H1 (cell line): ENCODE data around the gene CACNA1E.

Source experiments
- BRCA1 ChIP-seq: IDR thresholded peaks from 2 replicates; pipeline ENCODE4 v1.6.1; 2012; ENCODE audit warnings: low read depth, low read length, improper control_type of control experiment
- EZH2 ChIP-seq: fragments of 200-600 bp; sonication (generic); IDR thresholded peaks from 2 replicates; pipeline ENCODE4 v1.7.1; 2012; ENCODE audit warnings: low read depth, mild to moderate bottlenecking, moderate library complexity, low read length, inconsistent platforms; ENCODE audit not compliant: severe bottlenecking
- GABPA ChIP-seq: IDR thresholded peaks from 2 replicates; pipeline ENCODE4 v1.6.1; 2011; ENCODE audit warnings: mild to moderate bottlenecking, low read length, moderate library complexity, borderline replicate concordance; ENCODE audit not compliant: insufficient read depth
- PHF8 ChIP-seq: fragments of 200-600 bp; sonication (generic); conservative IDR thresholded peaks from 2 replicates; pipeline ENCODE4 v1.7.1; 2012; ENCODE audit warnings: low read depth, mild to moderate bottlenecking, inconsistent platforms, low read length, moderate library complexity
- POLR2A ChIP-seq, 2 experiments: IDR thresholded peaks; 1 replicate in 1 of 2; 2 replicates in 1 of 2; pipeline ENCODE4 v1.6.1; 2011; ENCODE audit warnings: low read depth in 2 of 2, low read length in 2 of 2, mild to moderate bottlenecking in 2 of 2; ENCODE audit errors: control extremely low read depth in 1 of 2
- SIX5 ChIP-seq: IDR thresholded peaks from 2 replicates; pipeline ENCODE4 v1.6.1; 2011; ENCODE audit warnings: mild to moderate bottlenecking, low read depth, low read length
- TAF1 ChIP-seq: IDR thresholded peaks from 2 replicates; pipeline ENCODE4 v1.6.1; 2011; ENCODE audit warnings: mild to moderate bottlenecking, low read depth, low read length
- TBP ChIP-seq: IDR thresholded peaks from 2 replicates; pipeline ENCODE4 v1.6.1; 2011; ENCODE audit warnings: low read depth, low read length, improper control_type of control experiment
- TF ChIP-seq, protein P1 (sequence below), 3 experiments: IDR thresholded peaks; 1 replicate in 2 of 3; 2 replicates in 1 of 3; pipeline versions ENCODE4 v1.5.1 to v1.6.1; 2011; ENCODE audit warnings: low read length in 3 of 3, mild to moderate bottlenecking in 3 of 3, inconsistent platforms in 2 of 3, low read depth in 1 of 3, moderate library complexity in 1 of 3; ENCODE audit not compliant: insufficient read depth in 1 of 3; ENCODE audit errors: control extremely low read depth in 1 of 3
- TF ChIP-seq, protein P2 (sequence below): IDR thresholded peaks from 2 replicates; pipeline ENCODE4 v1.6.1; 2011; ENCODE audit warnings: low read depth, mild to moderate bottlenecking, low read length; ENCODE audit not compliant: insufficient read depth

DNA sequence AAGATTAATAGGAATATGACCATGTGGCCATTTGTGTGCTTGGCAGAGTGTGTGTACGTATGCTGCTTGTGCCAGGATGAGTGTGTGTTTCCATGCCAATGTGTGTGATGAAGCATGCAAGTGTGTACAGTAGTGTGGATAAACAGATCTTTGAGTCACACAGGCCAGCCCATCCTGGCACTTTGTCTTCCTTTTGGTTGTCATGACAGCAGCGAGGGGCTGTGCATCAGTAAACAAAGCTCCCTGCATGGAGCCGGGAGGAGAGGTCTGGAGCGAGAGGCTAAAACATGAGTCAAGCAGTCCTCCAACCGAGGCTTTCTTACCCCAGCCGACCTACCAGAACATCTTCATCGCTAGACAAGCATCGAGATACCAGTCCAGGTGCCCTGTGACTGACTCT is 221.2 kb downstream of the CACNA1E start:
- no peak for TF ChIP-seq POLR2A (IDR thresholded peaks at IDR 0.05; ENCODE audit: control extremely low read depth in 1 of 2, low read depth in 2 of 2, low read length in 2 of 2)
- TF ChIP-seq, protein P1, sequence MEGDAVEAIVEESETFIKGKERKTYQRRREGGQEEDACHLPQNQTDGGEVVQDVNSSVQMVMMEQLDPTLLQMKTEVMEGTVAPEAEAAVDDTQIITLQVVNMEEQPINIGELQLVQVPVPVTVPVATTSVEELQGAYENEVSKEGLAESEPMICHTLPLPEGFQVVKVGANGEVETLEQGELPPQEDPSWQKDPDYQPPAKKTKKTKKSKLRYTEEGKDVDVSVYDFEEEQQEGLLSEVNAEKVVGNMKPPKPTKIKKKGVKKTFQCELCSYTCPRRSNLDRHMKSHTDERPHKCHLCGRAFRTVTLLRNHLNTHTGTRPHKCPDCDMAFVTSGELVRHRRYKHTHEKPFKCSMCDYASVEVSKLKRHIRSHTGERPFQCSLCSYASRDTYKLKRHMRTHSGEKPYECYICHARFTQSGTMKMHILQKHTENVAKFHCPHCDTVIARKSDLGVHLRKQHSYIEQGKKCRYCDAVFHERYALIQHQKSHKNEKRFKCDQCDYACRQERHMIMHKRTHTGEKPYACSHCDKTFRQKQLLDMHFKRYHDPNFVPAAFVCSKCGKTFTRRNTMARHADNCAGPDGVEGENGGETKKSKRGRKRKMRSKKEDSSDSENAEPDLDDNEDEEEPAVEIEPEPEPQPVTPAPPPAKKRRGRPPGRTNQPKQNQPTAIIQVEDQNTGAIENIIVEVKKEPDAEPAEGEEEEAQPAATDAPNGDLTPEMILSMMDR (IDR thresholded peaks at IDR 0.05; ENCODE audit: control extremely low read depth in 1 of 3, insufficient read depth in 1 of 3, low read depth in 1 of 3, low read length in 3 of 3): no peak
- no peak for TF ChIP-seq BRCA1
- TF ChIP-seq TAF1: no peak
- TF ChIP-seq, protein P2, sequence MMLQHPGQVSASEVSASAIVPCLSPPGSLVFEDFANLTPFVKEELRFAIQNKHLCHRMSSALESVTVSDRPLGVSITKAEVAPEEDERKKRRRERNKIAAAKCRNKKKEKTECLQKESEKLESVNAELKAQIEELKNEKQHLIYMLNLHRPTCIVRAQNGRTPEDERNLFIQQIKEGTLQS: no peak
- no peak for TF ChIP-seq GABPA
- no peak for TF ChIP-seq TBP
- TF ChIP-seq PHF8: no peak
- no peak for TF ChIP-seq SIX5
- no peak for TF ChIP-seq EZH2
